RWPE2 (cell line): Measurements from ENCODE around the gene TMEM108.

Experiments used
- ATAC-seq: fragments of 200-7000 bp; cut with Tn5 transposase; 3 replicates; pipeline ENCODE4 v1.9.1; 2021; ENCODE audit warnings: low read depth
- DNase-seq: peaks from one replicate; pipeline ENCODE4 v3.0.0-alpha.2; 2020; ENCODE audit warnings: low spot score
- H3K27ac ChIP-seq: fragments of 450-650 bp; 2 replicates; pipeline ENCODE4 v1.5.1; 2017; ENCODE audit warnings: mild to moderate bottlenecking; ENCODE audit not compliant: poor library complexity, severe bottlenecking
- H3K27me3 ChIP-seq: fragments of 250-450 bp; sonication (Bioruptor Pico); 2 replicates; pipeline ENCODE4 v1.5.1; 2021; ENCODE audit warnings: mild to moderate bottlenecking, moderate library complexity; ENCODE audit not compliant: insufficient read depth, poor library complexity, severe bottlenecking
- H3K36me3 ChIP-seq: fragments of 250-450 bp; sonication (Bioruptor Pico); 2 replicates; pipeline ENCODE4 v1.5.1; 2020; ENCODE audit warnings: low read depth, mild to moderate bottlenecking, moderate library complexity
- H3K4me1 ChIP-seq: fragments of 250-450 bp; sonication (Bioruptor Pico); 2 replicates; pipeline ENCODE4 v1.5.1; 2021; ENCODE audit warnings: mild to moderate bottlenecking, moderate library complexity; ENCODE audit not compliant: insufficient read depth, poor library complexity, severe bottlenecking
- H3K4me3 ChIP-seq: fragments of 250-450 bp; sonication (Bioruptor Pico); 2 replicates; pipeline ENCODE4 v1.5.1; 2021; ENCODE audit warnings: mild to moderate bottlenecking, moderate library complexity; ENCODE audit not compliant: severe bottlenecking
- H3K9me3 ChIP-seq: fragments of 250-450 bp; sonication (Bioruptor Pico); 2 replicates; pipeline ENCODE4 v1.5.1; 2021; ENCODE audit warnings: mild to moderate bottlenecking, moderate library complexity; ENCODE audit not compliant: severe bottlenecking
- TF ChIP-seq, protein P1 (sequence below): fragments of 450-650 bp; IDR thresholded peaks from one replicate; pipeline ENCODE4 v1.5.1; 2017; ENCODE audit warnings: mild to moderate bottlenecking, moderate library complexity; ENCODE audit not compliant: poor library complexity, severe bottlenecking

Gene TMEM108

DNA sequence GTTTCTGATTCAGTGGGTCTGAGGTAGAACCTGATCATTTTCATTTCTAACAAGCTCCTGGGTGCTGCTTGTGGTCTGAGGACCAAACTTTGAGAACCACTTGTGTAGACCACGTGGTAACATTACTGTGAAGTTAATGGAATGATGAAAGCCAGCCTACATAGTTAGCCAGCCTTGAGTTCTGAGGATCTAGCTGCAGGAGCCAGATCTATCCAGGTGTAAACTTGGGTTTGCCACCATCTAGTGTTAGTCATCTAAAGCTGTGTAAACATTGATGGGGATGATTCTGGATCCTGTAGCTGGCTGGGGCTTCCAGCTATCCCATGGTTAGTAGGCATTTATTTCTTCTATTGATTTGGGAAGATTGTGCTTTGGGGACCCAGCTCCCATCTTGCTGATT lies 170.0 kb downstream of the TMEM108 start:
- Histone ChIP-seq H3K36me3 (no peaks in the 10 kb centered on the region), H3K4me1 (no peaks in the 10 kb centered on the region), H3K9me3 (no peaks in the 10 kb centered on the region), H3K4me3 (no peak overlapping the region), H3K27ac (no peak overlapping the region), H3K27me3 (peaks cover 2% of the 10 kb centered on the region)
- DNase-seq (no peak), ATAC-seq (peak; percentile 58; the same call in 1 of the 3 replicates)
- TF ChIP-seq, protein P1, sequence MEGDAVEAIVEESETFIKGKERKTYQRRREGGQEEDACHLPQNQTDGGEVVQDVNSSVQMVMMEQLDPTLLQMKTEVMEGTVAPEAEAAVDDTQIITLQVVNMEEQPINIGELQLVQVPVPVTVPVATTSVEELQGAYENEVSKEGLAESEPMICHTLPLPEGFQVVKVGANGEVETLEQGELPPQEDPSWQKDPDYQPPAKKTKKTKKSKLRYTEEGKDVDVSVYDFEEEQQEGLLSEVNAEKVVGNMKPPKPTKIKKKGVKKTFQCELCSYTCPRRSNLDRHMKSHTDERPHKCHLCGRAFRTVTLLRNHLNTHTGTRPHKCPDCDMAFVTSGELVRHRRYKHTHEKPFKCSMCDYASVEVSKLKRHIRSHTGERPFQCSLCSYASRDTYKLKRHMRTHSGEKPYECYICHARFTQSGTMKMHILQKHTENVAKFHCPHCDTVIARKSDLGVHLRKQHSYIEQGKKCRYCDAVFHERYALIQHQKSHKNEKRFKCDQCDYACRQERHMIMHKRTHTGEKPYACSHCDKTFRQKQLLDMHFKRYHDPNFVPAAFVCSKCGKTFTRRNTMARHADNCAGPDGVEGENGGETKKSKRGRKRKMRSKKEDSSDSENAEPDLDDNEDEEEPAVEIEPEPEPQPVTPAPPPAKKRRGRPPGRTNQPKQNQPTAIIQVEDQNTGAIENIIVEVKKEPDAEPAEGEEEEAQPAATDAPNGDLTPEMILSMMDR: no peak

GRCh38 chr3:133209871-133210550 lies 171.8 kb downstream of the TMEM108 start:
- H3K27ac ChIP-seq: no peak overlapping the region
- DNase-seq: no peak
- TF ChIP-seq, protein P1: no peak

DNA sequence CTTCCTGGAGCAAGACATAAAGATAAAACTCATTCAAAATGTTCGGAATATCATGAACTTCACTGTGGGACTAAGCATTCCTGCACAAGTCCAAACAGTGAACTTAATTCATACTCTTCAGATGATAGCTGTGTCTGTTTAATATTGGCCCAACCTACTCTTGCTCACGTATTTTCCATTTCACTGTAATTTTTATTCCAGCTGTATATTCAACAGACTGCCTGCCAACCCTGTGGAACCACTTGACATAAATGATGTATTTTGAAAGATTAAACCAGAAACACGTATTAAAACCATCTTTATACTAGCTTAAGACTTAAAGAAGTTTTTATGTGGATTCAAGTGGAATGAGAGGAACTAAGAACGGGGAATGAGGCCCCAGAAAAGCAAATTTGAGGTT lies 172.5 kb downstream of the TMEM108 start:
- TF ChIP-seq, protein P1: no peak
- H3K4me3 ChIP-seq: no peak overlapping the region

More at GRCh38 chr3:133209871-133210550, 171.8 kb downstream of the TMEM108 start:
- Histone ChIP-seq H3K4me1 (no peaks in the 10 kb centered on the region), H3K36me3 (no peaks in the 10 kb centered on the region), H3K4me3 (no peak overlapping the region), H3K27me3 (no peaks in the 10 kb centered on the region), H3K9me3 (no peaks in the 10 kb centered on the region)
- ATAC-seq: no peak

GRCh38 chr3:133211449-133211848 lies 173.3 kb downstream of the TMEM108 start:
- DNase-seq (no peak), ATAC-seq (no peak)
- Histone ChIP-seq H3K4me1 (no peaks in the 10 kb centered on the region), H3K36me3 (no peaks in the 10 kb centered on the region), H3K4me3 (no peak overlapping the region), H3K9me3 (no peaks in the 10 kb centered on the region), H3K27ac (no peak overlapping the region), H3K27me3 (no peaks in the 10 kb centered on the region)
- TF ChIP-seq, protein P1: no peak

More for the DNA sequence above, 172.5 kb downstream of the TMEM108 start:
- DNase-seq: no peak
- Histone ChIP-seq H3K36me3 (no peaks in the 10 kb centered on the region), H3K27me3 (no peaks in the 10 kb centered on the region), H3K4me1 (no peaks in the 10 kb centered on the region), H3K9me3 (no peaks in the 10 kb centered on the region), H3K27ac (no peak overlapping the region)
- ATAC-seq: no peak

DNA sequence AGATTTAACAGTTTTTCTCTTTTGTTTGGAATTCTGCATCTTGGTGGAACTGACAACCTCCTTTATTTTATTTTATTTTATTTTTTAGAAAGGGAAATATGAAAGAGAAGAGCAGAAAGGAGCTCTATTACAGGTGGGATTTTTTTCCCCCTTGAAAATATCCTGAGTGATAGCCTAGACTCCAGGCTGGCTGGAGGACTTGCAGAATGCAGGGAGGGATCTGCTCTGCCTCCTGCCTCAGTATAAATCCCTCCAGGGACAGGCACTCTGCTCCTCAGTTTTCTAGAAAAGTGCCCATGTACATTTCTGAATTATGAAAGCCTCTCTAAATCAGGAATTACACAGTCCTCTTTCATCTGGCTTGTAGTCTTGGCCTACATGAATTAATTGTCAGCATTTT lies 173.7 kb downstream of the TMEM108 start:
- no peak overlapping the region for H3K4me3 ChIP-seq
- no peaks in the 10 kb centered on the region for H3K9me3 ChIP-seq
- no peak overlapping the region for H3K27ac ChIP-seq
- no peaks in the 10 kb centered on the region for H3K27me3 ChIP-seq
- TF ChIP-seq, protein P1: no peak
- no peaks in the 10 kb centered on the region for H3K4me1 ChIP-seq
- H3K36me3 ChIP-seq: no peaks in the 10 kb centered on the region
- ATAC-seq (no peak), DNase-seq (no peak)
